NCI-H446 treated with DMSO at 0.1 percent for 48 hours (cell line): Measurements from ENCODE around the gene VCL.
"Not testable (repeated sequence)": the region's sequence is repeated elsewhere in the genome, so short reads cannot be mapped to it uniquely, and the experiment has no call there.

Experiments
- DNase-seq: peaks from one replicate; lab custom pipeline; 2025; lab: John Stamatoyannopoulos, UW

Gene VCL

DNA sequence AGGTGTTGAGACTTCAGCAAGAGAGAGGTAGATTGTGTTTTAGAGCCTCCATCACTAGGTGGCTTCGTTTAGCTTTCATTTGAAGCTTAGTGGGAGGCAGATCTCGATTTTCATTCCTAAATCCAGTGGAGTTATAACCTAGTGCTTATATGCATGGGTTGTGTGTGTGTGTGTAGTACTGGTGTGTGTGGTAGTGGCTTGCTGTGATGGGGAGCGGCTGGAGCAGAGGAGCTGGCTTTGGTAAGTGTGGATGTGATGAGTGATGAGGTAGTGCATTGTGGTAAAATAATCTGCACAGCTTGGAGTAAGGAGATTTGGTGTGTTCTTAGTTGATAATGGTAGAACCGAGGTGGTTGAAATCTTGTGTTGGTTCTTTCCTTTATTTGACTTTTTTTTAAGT lies 109.5 kb downstream of the VCL start:
- DNase-seq: no peak

DNA sequence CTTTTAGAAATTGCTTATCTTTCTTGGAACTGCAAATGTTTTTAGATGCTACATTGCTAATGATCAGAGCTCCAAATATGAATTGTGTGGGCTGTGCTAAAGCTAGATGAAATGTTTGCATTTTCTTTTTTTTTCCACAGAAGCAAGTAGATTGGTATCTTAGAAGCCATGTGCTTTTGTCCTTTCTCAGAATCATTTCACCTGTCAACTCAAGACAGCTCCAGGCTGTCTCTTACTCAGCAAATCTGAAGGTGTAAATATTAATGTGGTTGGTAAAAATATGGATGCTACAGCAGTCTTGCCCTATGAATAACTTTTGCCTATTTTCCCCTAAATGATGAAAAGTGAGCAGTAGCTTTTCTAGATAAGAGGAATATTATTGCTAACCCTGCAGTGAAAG lies 111.5 kb downstream of the VCL start:
- no peak for DNase-seq

DNA sequence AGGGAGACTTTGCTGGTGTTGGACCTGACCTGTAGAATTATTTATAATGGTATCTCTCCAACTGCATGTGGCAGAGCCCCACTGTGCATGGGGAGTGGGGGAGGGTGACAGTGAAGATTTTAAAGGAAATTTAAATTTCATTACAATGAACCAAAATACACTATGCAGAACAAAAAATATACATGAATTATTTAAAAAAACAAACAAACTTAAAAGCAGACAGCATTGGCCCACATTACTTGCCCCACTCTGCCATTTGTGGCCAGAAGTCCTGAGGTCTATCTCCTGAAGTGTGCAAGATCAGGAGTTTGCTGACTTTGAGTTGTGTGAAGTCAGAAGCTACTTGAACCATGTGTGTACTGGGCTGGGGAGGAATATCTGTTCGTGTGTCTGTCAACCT lies 112.2 kb downstream of the VCL start:
- no peak for DNase-seq

DNA sequence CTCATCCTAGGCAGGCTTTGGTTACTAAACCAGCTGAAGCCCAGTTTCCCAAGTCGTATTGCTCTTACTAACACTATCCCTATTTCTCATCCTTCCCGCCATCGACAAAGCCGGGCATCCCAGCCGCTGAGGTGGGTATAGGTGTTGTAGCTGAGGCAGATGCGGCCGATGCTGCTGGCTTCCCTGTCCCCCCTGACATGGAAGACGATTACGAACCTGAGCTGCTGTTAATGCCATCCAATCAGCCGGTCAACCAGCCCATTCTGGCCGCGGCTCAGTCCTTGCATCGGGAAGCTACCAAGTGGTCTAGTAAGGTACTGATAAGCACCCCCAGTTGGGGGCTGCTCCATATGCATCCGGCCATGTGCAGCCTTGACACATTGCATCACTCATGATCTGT lies 113.9 kb downstream of the VCL start:
- no peak for DNase-seq

DNA sequence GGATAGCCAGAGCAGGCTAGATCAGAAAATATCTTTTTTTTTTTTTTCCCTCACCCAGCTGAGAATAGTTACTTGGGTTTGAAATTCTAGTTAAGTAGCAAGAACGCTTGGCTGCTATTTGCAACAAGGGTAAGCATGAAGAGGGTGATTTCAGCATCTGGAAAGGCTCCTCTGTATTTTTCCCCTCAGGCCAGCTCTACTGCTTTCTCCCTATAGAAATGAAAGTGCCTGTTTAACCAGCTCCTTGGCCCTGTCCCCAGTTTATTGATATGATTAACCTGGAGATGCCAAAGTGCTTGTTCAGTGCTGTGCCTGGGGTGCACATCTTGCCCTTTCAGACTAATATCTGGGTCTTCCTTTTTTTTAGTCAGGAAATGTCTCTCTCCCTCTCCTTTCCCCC lies 115.6 kb downstream of the VCL start:
- DNase-seq: no peak

DNA sequence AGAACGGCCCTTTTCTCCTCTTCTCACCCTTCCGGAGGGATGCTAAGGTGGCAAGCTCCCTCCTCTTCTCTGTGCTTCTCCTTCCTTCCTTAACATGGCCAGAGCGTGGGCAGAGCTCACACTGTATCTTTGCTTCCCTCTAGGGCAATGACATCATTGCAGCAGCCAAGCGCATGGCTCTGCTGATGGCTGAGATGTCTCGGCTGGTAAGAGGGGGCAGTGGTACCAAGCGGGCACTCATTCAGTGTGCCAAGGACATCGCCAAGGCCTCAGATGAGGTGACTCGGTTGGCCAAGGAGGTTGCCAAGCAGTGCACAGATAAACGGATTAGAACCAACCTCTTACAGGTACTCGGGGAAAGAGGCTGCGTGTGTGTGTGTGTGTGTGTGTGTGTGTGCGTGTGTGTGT lies 116.1 kb downstream of the VCL start:
- DNase-seq: no peak

DNA sequence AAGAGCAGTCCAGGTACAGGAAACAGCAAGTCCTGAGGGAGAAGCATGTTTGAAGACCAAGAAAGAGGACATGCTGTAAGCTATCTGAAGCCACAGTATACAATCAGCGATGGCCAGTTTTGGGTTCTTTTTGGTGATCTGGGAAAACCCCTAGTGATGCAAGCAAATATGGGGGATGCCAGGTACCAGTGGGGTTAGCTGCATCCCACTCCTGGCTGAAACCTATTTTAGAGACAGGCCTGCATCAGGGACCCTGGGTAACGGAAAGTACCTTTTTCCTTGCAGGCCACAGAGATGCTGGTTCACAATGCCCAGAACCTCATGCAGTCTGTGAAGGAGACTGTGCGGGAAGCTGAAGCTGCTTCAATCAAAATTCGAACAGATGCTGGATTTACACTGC lies 119.8 kb downstream of the VCL start:
- no peak for DNase-seq

DNA sequence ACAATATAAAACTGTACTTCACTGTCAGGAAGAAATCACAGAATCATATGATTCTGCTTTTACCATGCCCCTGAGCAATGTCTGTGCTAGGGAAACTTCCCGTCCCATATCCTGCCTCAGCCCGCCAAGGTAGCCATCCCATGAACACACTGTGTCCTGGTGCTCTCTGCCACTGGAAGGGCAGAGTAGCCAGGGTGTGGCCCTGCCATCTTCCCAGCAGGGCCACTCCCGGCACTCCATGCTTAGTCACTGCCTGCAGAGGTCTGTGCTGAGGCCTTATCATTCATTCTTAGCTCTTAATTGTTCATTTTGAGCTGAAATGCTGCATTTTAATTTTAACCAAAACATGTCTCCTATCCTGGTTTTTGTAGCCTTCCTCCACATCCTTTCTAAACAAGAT lies 120.9 kb downstream of the VCL start:
- no peak for DNase-seq

DNA sequence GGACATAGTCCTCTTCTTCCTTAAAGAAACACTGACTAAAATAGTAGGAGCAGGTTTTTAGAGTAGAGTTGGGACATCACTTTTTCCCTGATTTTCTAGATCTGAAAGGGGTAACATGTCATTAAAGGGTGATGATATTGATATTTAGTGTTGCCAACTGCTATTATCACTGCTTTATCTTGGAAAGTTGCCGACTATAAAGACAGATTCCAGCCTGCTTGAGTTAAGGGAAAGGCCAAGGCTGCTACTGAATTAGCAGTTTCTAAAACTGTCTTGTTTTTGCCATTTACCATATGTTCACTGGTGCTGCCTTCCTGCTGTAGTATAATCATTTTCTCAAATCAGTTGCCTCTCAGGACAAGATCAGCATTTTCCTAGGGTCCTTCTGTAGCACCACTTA lies 123.0 kb downstream of the VCL start:
- DNase-seq: no peak

DNA sequence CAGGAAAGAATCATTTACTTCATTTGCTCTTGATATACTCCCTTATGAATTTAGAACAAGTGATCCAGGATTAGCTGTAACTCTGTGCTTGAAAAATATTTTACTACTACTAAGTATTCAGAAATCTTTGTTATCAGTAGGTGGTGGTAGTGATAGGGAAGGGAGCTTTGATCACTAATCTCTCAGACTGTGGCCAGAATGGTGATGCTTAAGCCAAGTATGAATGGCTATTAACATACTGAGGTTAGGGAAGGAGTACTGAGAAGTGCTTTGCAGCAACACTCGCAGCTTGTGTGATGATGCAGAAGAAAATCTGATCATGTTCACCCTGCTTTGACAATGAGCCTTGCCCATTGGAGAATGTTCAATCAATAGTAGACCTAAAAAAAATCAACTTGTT lies 123.5 kb downstream of the VCL start:
- DNase-seq: no peak

DNA sequence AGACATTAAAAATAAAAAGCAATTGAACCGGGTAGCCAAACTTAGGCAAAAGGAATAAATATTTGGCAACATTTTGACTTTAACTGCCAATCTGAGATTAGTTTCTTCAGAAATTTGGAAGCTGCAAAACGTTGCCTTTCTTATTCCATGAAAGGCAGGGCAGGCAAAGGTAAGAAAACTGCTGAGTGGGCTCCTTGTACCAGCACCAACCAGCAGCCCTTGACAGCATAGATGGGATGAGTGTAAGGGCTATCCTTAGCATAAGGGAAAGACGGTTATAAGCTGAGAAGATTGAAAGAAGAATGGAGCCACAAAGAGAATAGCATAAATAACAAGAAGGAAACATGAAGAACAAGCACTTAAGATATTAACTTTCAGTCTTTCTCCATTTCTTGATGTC lies 124.1 kb downstream of the VCL start:
- DNase-seq: no peak

DNA sequence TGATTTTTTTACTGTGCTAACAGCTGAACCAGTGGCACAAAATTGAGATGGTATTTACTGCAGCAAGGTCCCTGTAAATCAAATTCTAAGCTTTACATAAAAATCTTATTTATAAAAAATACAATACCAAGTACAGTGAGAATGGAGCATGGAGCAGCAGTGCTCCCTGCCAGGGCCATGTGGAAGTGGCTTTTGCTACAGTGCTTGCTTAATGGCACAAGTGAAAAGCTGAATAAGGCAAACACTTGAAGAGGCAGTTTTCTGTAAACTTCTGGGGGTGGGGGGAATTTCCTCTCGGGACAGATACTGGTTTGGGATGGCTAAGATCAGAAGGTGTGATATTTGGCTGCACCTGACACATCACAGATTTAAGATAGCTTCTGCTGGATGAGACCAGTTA lies 125.2 kb downstream of the VCL start:
- no peak for DNase-seq

DNA sequence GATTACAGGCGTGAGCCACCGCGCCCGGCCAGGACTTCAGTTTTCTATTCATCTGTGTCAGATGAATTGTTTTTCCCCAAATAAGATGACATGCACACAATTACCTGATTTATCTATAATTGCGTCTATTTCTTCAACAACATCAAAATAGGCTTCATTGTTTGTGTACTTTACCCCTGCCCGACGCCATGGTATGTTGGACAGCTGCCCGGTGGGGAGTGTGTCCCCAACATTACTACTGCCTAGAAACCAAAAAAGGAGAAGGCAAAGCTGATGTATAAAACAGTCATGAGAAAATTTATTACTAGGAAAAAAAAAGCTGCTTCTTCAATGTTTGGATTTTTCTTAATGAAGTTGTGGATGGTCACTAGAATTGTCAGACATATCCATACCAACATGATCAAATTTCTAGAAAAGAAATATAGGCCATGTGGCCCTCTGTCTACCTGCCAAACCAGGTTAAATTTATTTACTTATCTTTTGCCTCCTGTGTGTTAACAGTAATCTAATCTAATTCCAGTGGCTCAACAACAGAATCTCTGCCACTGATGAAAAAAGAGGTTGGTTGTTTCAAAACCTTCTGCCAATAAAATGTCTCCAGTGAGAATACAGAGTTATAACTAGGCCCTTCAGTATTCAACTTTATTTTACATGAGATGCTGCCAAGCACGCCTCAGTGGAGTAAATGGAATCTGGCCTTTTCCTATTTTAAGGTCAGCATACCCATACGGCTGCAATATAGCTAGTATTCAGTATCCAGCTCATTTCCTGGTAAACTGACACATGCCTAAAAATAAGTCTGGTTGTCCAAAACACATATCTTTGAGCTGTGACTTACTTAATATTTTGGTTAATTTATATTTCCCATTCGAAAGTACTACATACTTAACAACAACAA lies 136.3 kb downstream of the VCL start:
- no peak for DNase-seq

DNA sequence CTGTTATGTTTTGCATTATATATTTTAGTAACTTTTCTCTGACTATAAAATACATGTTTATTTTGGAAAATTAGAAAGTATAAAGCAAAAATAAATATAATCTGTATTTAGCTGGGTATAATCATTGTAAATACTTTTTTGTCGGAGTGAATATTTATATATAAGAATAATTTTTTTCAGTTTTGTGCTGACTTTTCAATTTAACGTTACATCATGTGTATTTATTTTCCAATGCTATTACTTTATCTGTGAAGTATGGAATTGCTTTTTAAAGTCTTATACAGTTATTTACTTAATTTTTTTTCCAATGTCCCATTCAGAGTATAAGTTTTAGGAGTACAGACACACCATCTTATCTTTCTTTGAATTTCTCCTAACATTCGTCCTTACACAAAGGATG lies 137.5 kb downstream of the VCL start:
- DNase-seq: no peak

DNA sequence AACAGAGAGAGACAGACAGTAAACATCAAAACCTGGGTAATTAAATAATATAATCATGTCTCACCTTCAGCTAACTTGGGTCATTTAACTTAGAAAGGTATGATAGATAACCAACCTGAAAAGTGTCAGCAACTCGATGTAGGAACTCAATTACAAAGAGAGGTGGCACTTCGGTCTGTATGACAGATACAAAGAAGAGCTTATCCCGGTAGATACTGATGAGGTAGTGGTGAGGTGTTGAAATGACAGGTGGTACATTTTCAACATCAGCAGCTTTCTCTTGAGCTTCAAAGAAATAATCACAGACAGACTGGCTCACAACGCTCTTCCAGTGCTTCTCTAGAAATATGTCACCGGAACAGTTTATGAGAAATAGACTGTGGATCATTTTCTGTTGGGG lies 140.1 kb downstream of the VCL start:
- DNase-seq: no peak

DNA sequence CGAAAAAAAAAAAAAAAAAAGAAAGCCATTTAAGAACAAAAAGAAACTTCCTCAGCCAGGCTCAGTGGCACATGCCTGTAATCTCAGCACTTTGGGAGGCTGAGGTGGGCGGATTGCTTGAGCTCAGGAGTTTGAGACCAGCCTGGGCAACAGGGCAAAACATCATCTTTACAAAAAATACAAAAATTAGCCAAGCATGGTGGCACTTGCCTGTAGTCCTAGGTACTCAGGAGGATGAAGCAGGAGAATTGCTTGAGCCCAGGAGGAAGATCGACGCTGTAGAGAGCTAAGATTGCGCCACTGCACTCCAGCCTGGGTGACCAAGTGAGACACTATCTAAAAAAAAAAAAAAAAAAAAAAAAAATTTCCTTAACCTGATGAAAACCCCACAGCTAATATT lies 140.7 kb downstream of the VCL start:
- not testable (repeated sequence) for DNase-seq

DNA sequence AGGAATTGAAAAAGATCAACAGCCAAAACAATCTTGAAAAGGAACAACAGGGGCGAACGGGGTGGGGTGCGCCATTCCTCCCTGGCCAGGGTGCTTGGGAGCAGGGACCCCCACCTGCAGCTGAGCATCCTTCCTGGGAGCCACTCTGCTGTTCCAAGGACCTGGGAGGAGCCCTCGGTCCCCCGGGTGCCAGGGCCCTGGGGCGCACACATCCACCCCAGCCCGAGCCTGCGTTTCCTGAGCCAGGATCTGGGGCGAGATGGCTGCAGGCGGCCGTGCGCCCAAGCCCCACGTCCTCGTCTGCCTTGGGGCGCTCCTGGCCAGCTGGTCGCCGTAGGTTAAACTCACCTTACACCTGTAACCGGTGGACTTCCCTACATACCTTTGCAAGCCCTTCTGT lies 142.1 kb downstream of the VCL start:
- no peak for DNase-seq

DNA sequence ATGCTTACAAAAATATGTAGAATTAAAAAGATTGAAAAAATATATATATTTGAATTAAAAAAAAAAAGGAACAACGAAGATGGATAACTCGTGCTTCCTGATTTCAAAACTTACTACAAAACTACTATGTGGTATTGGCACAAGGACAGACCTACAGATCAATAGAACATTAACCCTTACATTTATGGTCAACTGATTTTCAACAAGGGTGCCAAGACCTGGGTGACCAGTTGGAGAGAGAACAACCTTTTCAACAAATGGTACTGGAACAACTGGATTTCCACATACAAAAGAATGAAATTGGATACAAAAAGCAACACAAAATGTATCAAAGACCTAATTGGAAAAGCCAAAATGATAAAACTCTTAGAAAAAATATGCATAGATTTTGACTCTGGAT lies 142.6 kb downstream of the VCL start:
- no peak for DNase-seq

DNA sequence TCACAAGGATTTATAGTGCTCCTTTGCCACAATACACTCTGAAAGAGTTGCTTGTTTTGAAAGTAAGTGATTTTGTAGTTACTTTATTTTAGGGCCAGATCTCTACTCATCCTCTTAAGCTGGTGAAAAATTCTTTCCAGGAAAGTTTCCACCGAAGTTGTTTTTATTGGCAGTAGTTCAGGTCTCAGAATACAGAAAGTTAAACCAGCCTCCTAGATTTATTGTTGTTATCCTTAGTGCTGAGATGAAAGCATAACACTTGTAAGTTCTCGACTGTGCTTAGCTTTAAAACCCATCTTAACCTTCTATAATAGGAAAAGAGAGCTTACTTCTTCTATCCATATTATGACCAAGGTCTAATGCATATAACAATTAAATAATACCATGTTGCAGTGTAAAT lies 147.2 kb downstream of the VCL start:
- no peak for DNase-seq

DNA sequence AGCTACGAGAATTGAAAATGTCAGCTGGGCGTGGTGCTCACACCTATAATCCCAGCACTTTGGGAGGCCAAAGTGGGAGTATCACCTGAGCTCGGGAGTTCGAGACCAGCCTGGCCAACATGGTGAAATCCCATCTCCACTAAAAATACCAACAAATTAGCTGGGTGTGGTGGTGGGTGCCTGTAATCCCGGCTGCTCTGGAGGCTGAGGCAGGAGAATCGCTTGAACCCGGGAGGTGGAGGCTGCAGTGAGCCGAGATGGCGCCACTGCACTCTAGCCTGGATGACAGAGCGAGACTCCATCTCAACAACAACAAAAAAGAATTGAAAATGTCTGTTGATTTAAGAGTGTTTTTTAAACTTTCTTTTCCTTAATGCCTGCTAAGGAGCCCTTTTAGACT lies 149.1 kb downstream of the VCL start:
- DNase-seq: not testable (repeated sequence)

DNA sequence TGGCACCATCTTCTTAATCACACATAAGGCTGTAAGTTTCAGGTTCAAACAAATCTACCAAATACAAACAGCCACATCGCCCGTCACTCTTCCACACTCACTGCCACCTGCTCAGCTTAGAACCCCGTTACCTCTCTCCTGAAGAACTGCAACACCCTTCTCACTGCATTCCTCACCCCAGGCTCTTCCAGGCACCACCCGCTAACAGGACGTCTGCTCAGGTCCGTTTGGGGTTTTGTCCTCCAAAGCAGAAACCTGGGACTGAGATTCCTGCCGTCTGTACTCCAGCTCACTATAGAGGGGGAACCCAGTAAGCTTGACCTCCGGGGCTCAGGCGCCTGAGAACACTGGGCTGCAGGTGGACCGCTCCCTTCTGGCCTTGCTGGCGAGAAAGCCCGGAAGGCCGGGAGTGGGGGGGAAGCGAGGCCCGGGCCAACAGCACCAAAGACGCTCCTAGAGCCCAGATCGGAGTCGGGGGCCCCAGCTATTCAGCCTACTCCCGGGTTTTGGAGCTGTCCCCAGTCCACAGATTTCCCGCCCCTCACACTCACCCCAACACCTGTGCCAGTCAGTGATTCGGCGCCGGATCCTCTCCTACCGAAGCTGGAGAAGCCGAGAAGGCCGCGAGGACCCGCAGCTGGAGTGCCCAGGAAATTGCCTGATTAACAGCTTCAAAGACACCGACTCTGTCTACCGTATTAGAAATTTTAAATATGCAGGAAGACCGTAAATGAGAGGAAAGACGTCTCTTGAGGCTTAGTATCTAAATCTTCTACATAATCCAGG lies 152.5 kb downstream of the VCL start, which contains the start of gene AP3M1:
AP3M1 (minus strand) TSS at position 625 of the 786 bp plus-strand sequence. CDS start 12,449 bp downstream, outside the sequence.
- DNase-seq: no peak

DNA sequence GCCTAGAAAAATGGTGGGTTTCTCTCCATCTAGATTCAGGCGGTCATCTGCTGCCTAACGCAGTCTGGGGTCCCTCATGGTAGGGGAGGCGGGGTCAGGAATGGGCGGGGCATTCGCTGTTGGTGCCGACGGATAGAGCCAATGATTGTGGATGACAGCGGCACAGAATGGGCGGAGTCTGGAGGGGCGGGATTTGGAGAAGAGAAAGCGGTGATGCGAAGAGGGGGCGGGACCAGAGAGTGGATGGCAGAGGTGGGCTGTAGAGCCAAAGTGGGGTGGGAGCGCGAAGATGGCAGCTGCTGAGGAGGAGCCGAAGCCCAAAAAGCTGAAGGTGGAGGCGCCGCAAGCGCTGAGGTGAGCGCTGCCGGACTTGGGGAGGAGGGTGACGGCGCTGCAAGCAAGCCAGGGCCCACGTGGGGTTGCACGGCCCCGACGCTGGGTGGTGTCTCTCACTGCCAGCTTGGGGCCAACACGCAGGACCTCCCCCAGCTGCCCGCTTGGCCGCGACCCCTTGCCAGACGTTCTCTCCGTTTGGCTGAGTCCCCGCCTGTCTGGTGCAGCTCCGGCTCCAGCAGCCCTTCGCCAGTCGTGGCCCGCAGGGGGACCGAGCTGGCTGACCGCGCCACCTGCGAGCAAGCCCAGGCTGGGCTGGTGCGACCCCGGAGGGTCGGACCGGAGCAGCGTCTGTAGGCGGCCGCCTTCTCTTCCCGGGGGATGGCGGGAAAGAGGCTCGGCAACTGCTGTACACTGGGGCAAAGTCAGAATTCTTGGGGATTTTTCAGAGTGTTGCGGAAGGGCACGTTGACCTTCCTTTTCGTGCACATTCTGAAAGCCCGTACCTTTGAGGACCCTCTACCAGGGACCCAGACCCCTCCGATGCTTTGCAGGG lies 153.3 kb downstream of the VCL start, which contains the start of gene ADK:
ADK (plus strand) TSS at position 232 of the 889 bp plus-strand sequence; CDS start at position 290, 58 bp downstream.
- peak; percentile 93 for DNase-seq
